Liver (tissue), 9 donors: Measurements from ENCODE around the gene SLC49A3. TPM values are rescaled to one million over a fixed set of nuclear protein-coding genes. Genes with fewer than 3 reads are reported as not detected.

Source experiments
- DNase-seq: peaks from one replicate; pipeline ENCODE4 v3.0.0-alpha.2; 2017; ENCODE audit warnings: low spot score
- H3K27ac ChIP-seq, 2 donors: one replicate each; pipeline ENCODE4 v1.7.0; 2013; ENCODE audit warnings: inconsistent platforms in 2 of 2, low read length in 2 of 2, control low read depth in 1 of 2, low read depth in 1 of 2, mild to moderate bottlenecking in 1 of 2
- H3K27me3 ChIP-seq, 4 donors: one replicate each; pipeline versions ENCODE4 v1.6.1 to v1.7.0; 2013; ENCODE audit warnings: low read length in 3 of 4, inconsistent platforms in 1 of 4, mild to moderate bottlenecking in 1 of 4, moderate library complexity in 1 of 4; ENCODE audit not compliant: control insufficient read depth in 4 of 4, insufficient read depth in 4 of 4
- H3K36me3 ChIP-seq, 4 donors: one replicate each; pipeline versions ENCODE4 v1.6.1 to v1.7.0; 2013; ENCODE audit warnings: low read length in 3 of 4, mild to moderate bottlenecking in 3 of 4, low read depth in 1 of 4, moderate library complexity in 1 of 4; ENCODE audit not compliant: control insufficient read depth in 4 of 4, insufficient read depth in 3 of 4
- H3K4me1 ChIP-seq, 4 donors: one replicate each; pipeline versions ENCODE4 v1.6.1 to v1.7.0; 2013; ENCODE audit warnings: low read length in 3 of 4, mild to moderate bottlenecking in 3 of 4, moderate library complexity in 1 of 4; ENCODE audit not compliant: control insufficient read depth in 4 of 4, insufficient read depth in 4 of 4
- H3K4me3 ChIP-seq, 3 donors: one replicate each; pipeline versions ENCODE4 v1.6.1 to v1.7.0; 2013; ENCODE audit warnings: low read length in 3 of 3, control low read depth in 1 of 3, low read depth in 1 of 3, mild to moderate bottlenecking in 1 of 3
- H3K9ac ChIP-seq, 2 donors: one replicate each; pipeline ENCODE4 v1.7.0; 2013; ENCODE audit warnings: low read length in 2 of 2, mild to moderate bottlenecking in 2 of 2, moderate library complexity in 2 of 2, control low read depth in 1 of 2, low read depth in 1 of 2
- H3K9me3 ChIP-seq, 4 donors: one replicate each; pipeline versions ENCODE4 v1.6.1 to v1.7.0; 2013; ENCODE audit warnings: low read length in 3 of 4; ENCODE audit not compliant: control insufficient read depth in 4 of 4
- CTCF ChIP-seq: fragments of 150-350 bp; IDR thresholded peaks from 2 replicates; pipeline ENCODE4 v1.5.1; 2017; ENCODE audit warnings: improper control_type of control experiment, low read depth, low read length; ENCODE audit not compliant: missing input control
- EGR1 ChIP-seq, 2 donors: IDR thresholded peaks; 2 replicates each; pipeline ENCODE4 v1.6.1; 2016 to 2018; ENCODE audit warnings: antibody characterized with exemption in 2 of 2, low read depth in 2 of 2
- FOXA1 ChIP-seq: IDR thresholded peaks from 2 replicates; pipeline ENCODE4 v1.6.1; 2016; ENCODE audit warnings: antibody characterized with exemption
- FOXA2 ChIP-seq: IDR thresholded peaks from 2 replicates; pipeline ENCODE4 v1.6.1; 2016; ENCODE audit warnings: antibody characterized with exemption
- GABPA ChIP-seq, 2 donors: IDR thresholded peaks in 1 of 2; conservative IDR thresholded peaks in 1 of 2; 2 replicates each; pipeline ENCODE4 v1.6.1; 2016; ENCODE audit warnings: antibody characterized with exemption in 2 of 2, mild to moderate bottlenecking in 1 of 2, moderate library complexity in 1 of 2
- HNF4A ChIP-seq, 2 donors: conservative IDR thresholded peaks; 2 replicates each; pipeline ENCODE4 v1.6.1; 2016; ENCODE audit warnings: antibody characterized with exemption in 2 of 2, mild to moderate bottlenecking in 2 of 2
- HNF4G ChIP-seq: IDR thresholded peaks from 2 replicates; pipeline ENCODE4 v1.6.1; 2016; ENCODE audit warnings: antibody characterized with exemption
- JUND ChIP-seq, 2 donors: IDR thresholded peaks; 2 replicates each; pipeline ENCODE4 v1.6.1; 2016; ENCODE audit warnings: antibody characterized with exemption in 2 of 2
- MAX ChIP-seq: IDR thresholded peaks from 2 replicates; pipeline ENCODE4 v1.6.1; 2016; ENCODE audit warnings: antibody characterized with exemption
- NR2F2 ChIP-seq: IDR thresholded peaks from 2 replicates; pipeline ENCODE4 v1.6.1; 2016; ENCODE audit warnings: antibody characterized with exemption
- RAD21 ChIP-seq, 2 donors: IDR thresholded peaks; 2 replicates each; pipeline ENCODE4 v1.6.1; 2016; ENCODE audit warnings: antibody characterized with exemption in 2 of 2, mild to moderate bottlenecking in 2 of 2
- REST ChIP-seq: IDR thresholded peaks from 2 replicates; pipeline ENCODE4 v1.6.1; 2016; ENCODE audit warnings: antibody characterized with exemption, mild to moderate bottlenecking
- RXRA ChIP-seq, 2 donors: IDR thresholded peaks; 2 replicates each; pipeline ENCODE4 v1.6.1; 2017 to 2018; ENCODE audit warnings: antibody characterized with exemption in 2 of 2, mild to moderate bottlenecking in 1 of 2
- SP1 ChIP-seq: IDR thresholded peaks from 2 replicates; pipeline ENCODE4 v1.6.1; 2018; ENCODE audit warnings: antibody characterized with exemption, mild to moderate bottlenecking
- TAF1 ChIP-seq: conservative IDR thresholded peaks from 2 replicates; pipeline ENCODE4 v1.6.1; 2016; ENCODE audit warnings: antibody characterized with exemption, mild to moderate bottlenecking
- YY1 ChIP-seq: IDR thresholded peaks from 2 replicates; pipeline ENCODE4 v1.6.1; 2016; ENCODE audit warnings: antibody characterized with exemption, mild to moderate bottlenecking
- WGBS: extraction: QIAGEN DNeasy Blood & Tissue Kit; methylation state at CpG from one replicate; pipeline ENCODE4 v1.1.7; 2013; 5-methylcytosine and 5-hydroxymethylcytosine counted together
- polyA plus RNA-seq, 2 donors: library from polyadenylated mRNA; stranded (reverse) in 1 of 2; unstranded in 1 of 2; fragments of 200-250 nt in 1 of 2; fragments of >200 nt in 1 of 2; fragmentation: Nextera tagmentation in 1 of 2; extraction: Ambion mirVana in 1 of 2; gene quantifications; one replicate each; pipeline versions ENCODE4 v1.2.1 to v1.2.3, GENCODE V29; 2013 to 2015
- total RNA-seq, 2 donors: library from RNA; depleted of rRNA; stranded (reverse); fragments of >200 nt; gene quantifications; one replicate each; pipeline ENCODE4 v1.2.3, GENCODE V29; 2014
- TF ChIP-seq, protein P1 (sequence below): IDR thresholded peaks from 2 replicates; pipeline ENCODE4 v1.6.1; 2016; ENCODE audit warnings: antibody characterized with exemption
- donor health status: healthy.
- donor health status: healthy.
- donor health status: healthy.
- donor health status: healthy.
- donor health status: healthy.

The SLC49A3 gene
- total and polyA plus RNA-seq, 4 donors: 0.40 to 3.6 (median 2.0) TPM

DNA sequence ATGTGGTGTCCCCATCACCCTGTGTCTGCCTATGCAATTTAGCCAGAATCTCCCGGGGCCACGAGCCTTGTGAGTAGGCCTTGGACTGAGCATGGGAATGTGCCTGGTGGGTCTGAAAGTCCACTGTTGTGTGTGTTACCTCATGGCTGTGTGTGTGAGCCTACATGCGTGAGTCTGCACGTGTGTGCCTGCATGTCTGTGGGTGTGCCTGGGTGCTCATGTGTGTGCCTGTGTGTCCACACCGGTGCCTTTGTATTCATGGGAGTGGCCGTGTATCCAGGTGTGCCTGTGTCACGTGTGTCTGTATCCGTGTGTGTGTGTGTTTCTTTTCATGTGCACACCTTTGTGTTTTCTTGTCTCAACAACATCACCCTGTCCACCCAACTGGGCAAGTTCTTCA, 29.1 kb downstream of the SLC49A3 start:
- TF ChIP-seq, protein P1, sequence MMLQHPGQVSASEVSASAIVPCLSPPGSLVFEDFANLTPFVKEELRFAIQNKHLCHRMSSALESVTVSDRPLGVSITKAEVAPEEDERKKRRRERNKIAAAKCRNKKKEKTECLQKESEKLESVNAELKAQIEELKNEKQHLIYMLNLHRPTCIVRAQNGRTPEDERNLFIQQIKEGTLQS: no peak
- no peak for TF ChIP-seq EGR1 (IDR thresholded peaks at IDR 0.05; ENCODE audit: low read depth in 2 of 2)
- no peak for TF ChIP-seq HNF4G
- TF ChIP-seq MAX: no peak
- no peak for TF ChIP-seq GABPA (IDR thresholded peaks at IDR 0.05 in 1 of 2, conservative IDR thresholded peaks at IDR 0.05 in 1 of 2)
- TF ChIP-seq YY1: no peak
- no peak for TF ChIP-seq SP1
- TF ChIP-seq FOXA2: no peak
- TF ChIP-seq NR2F2: no peak
- no peak for TF ChIP-seq CTCF
- no peak for TF ChIP-seq REST
- no peak for TF ChIP-seq RXRA (IDR thresholded peaks at IDR 0.05)
- no peak for TF ChIP-seq JUND (IDR thresholded peaks at IDR 0.05)
- no peak for TF ChIP-seq FOXA1
- TF ChIP-seq TAF1: no peak
- no peak for TF ChIP-seq HNF4A (conservative IDR thresholded peaks at IDR 0.05)
- no peak for TF ChIP-seq RAD21 (IDR thresholded peaks at IDR 0.05)
- no peaks in the 10 kb centered on the region for H3K27me3 ChIP-seq
- H3K9ac ChIP-seq: no peak overlapping the region
- no peak for DNase-seq
- 92% methylated on average over 8 of the region's 8 CpGs for WGBS
- no peaks in the 10 kb centered on the region for H3K4me1 ChIP-seq
- no peaks in the 10 kb centered on the region for H3K9me3 ChIP-seq
- H3K36me3 ChIP-seq: no peaks in the 10 kb centered on the region
- no peak overlapping the region for H3K27ac ChIP-seq
- H3K4me3 ChIP-seq: no peak overlapping the region

DNA sequence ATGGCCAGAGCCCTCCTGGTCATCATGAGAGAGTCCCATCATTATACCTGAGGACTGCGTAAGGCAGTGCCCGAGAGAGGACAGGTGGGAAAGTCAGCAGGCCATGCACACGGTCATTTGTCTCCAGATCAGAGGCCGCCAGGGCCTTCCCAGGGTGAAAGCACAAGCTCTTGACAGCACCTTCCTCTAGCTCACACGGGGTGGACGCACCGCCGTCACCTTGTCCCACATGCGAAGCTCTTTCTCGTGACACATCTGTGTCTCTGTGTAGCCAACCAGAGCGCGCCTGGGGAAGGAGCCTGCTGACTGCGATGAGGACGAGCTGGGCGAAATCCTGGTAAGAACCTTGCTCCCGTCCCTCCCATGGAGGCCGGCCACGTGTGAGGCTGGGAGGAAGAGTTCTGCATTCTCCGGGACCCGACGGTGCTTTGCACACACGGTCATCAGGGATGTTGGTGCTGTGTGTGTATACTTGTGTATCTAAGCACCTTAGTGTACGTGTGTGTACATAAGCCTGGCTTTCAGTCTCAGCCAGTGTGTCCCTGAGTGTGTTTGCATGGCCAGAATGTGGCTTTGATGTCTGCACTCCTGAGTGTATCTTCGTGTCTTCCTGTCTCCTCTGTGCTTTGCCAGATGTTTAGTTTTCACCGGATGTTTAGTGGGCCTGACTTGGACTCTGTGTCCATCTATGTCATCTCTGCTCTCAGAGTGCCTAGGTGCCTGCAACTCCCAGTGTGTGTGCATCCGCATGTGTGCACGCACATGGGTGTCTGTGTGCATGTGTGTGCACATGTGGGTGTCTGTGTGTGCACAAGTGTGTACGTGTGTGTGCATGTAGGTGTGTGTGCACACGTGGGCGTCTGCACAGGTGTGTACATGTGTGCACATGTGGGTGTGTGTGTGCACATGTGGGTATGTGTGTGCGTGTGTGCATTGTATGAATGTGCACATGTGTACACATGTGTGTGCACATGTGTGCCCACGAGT, 30.0 kb downstream of the SLC49A3 start:
- Histone ChIP-seq H3K4me3 (no peak overlapping the region), H3K4me1 (no peaks in the 10 kb centered on the region), H3K36me3 (no peaks in the 10 kb centered on the region), H3K9ac (no peak overlapping the region), H3K9me3 (no peaks in the 10 kb centered on the region), H3K27me3 (peaks cover 0 to 2% (median 0%) of the 10 kb centered on the region in 4 donors), H3K27ac (no peak overlapping the region)
- 89% methylated on average over 32 of the region's 32 CpGs for WGBS
- no peak for TF ChIP-seq REST
- DNase-seq: no peak
